ELR (cell line): ENCODE data around the gene BTBD19.
"Not testable (repeated sequence)": the region's sequence is repeated elsewhere in the genome, so short reads cannot be mapped to it uniquely, and the experiment has no call there.

ENCODE experiments used
- DNase-seq: peaks from one replicate; pipeline ENCODE4 v3.0.0-alpha.2; 2015; ENCODE audit warnings: low read depth

BTBD19 gene

GRCh38 chr1:44828003-44828651 is 19.8 kb downstream of the BTBD19 start:
- no peak for DNase-seq

GRCh38 chr1:44828841-44829440 is 20.6 kb downstream of the BTBD19 start:
- DNase-seq: no peak

GRCh38 chr1:44829506-44830384 is 21.4 kb downstream of the BTBD19 start:
- no peak for DNase-seq

- no peak for DNase-seq
Measured at GRCh38 chr1:44830900-44831304, 22.6 kb downstream of the BTBD19 start.

GRCh38 chr1:44831516-44831915 is 23.2 kb downstream of the BTBD19 start:
- DNase-seq: no peak

- no peak for DNase-seq
Measured at GRCh38 chr1:44832056-44832705, 23.9 kb downstream of the BTBD19 start.

- no peak for DNase-seq
Measured at GRCh38 chr1:44834328-44834727, 26.0 kb downstream of the BTBD19 start.

GRCh38 chr1:44835738-44836675 is 27.7 kb downstream of the BTBD19 start:
- DNase-seq: peak; percentile 86

- DNase-seq: not testable (repeated sequence)
Measured at GRCh38 chr1:44838294-44838693, 30.0 kb downstream of the BTBD19 start.

GRCh38 chr1:44839576-44839975 is 31.3 kb downstream of the BTBD19 start:
- no peak for DNase-seq

- DNase-seq: no peak
Measured at GRCh38 chr1:44842486-44842861, 34.2 kb downstream of the BTBD19 start.

- DNase-seq: peak; percentile 70
Measured at GRCh38 chr1:44842862-44843655, 34.7 kb downstream of the BTBD19 start, which contains the start of gene PTCH2. Gene PTCH2, minus strand, starts transcription at chr1:44843253. Its CDS starts 321 bp downstream, at chr1:44842932.

- no peak for DNase-seq
Measured at GRCh38 chr1:44846985-44847384, 38.7 kb downstream of the BTBD19 start.

GRCh38 chr1:44847845-44848244 is 39.5 kb downstream of the BTBD19 start:
- DNase-seq: no peak

- DNase-seq: no peak
Measured at GRCh38 chr1:44848456-44849181, 40.3 kb downstream of the BTBD19 start.

GRCh38 chr1:44849575-44850132 is 41.3 kb downstream of the BTBD19 start:
- DNase-seq: peak; percentile 44

GRCh38 chr1:44851308-44851707 is 43.0 kb downstream of the BTBD19 start:
- no peak for DNase-seq

- DNase-seq: no peak
Measured at GRCh38 chr1:44853201-44853600, 44.9 kb downstream of the BTBD19 start.

- no peak for DNase-seq
Measured at GRCh38 chr1:44854970-44855369, 46.6 kb downstream of the BTBD19 start.
